ENCODE data around the gene DNMT3L.
"Not testable (repeated sequence)": the region's sequence is repeated elsewhere in the genome, so short reads cannot be mapped to it uniquely, and the experiment has no call there.

DNMT3L gene

DNA sequence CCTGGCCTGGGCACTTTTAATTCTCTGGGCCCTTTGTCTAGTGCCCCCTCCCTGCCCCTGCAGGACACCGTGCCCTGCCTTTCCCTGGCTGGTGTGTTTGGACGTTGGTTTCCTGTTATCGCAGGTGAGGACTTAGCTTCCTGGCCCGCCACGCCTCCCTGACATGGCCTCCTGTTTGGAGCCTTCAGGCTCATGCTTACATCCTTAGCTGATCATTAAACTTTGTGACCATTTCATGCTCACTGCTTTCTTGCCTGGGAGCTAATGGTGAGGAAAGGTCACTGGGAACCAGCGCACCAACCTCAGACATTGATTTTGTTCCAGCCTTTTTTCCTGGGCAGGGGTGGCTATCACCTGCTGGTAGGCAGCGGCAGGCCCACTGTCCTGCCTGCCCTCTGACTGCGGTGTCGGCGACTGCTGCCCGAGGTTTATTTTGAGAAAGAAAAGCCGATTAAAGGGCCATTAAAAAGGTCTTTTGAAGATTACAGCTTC is 41.8 kb upstream of the DNMT3L start:
- no peaks in the 10 kb centered on the region for H3K9me3 ChIP-seq (ENCODE audit: insufficient read depth, low read length)
- H3K9me2 ChIP-seq (replicated peaks; ENCODE audit: insufficient read depth, low read length), result no peaks in the 10 kb centered on the region
- H4K20me1 ChIP-seq (ENCODE audit: low read depth, low read length), result no peaks in the 10 kb centered on the region; the same call in 1 of the 2 replicates
- no peak overlapping the region for H3K4me3 ChIP-seq (ENCODE audit: insufficient read depth, low read length, poor library complexity, severe bottlenecking)
- peak overlapping the region; percentile 22; the same call in 1 of the 2 replicates for H3K27ac ChIP-seq (ENCODE audit: low read depth, low read length)
- no peaks in the 10 kb centered on the region for H3K36me3 ChIP-seq (ENCODE audit: low read length)
- H3K9ac ChIP-seq (ENCODE audit: low read length), result no peak overlapping the region
- no peak for TF ChIP-seq CTCF (IDR thresholded peaks at IDR 0.05; ENCODE audit: insufficient read depth, low read length, poor library complexity, severe bottlenecking)
- no peak for TF ChIP-seq EZH2phosphoT487 (conservative IDR thresholded peaks at IDR 0.05; ENCODE audit: low read length)
- H2AFZ ChIP-seq (ENCODE audit: low read depth, low read length, severe bottlenecking), result no peak overlapping the region
- peaks cover 6% of the 10 kb centered on the region for H3F3A ChIP-seq (ENCODE audit: insufficient read depth)
- H3K4me2 ChIP-seq (ENCODE audit: low read depth, low read length, poor library complexity, severe bottlenecking), result no peak overlapping the region
- peaks cover 27% of the 10 kb centered on the region for H3K79me2 ChIP-seq (ENCODE audit: insufficient read depth, low read length)
- no peaks in the 10 kb centered on the region for H3K27me3 ChIP-seq (ENCODE audit: low read length)

GRCh38 chr21:44302573-44303401 is 41.1 kb upstream of the DNMT3L start:
- not testable (repeated sequence) for H4K20me1 ChIP-seq (ENCODE audit: low read depth, low read length); H3K36me3 ChIP-seq (ENCODE audit: low read length); H3K9me3 ChIP-seq (ENCODE audit: insufficient read depth, low read length); H3K4me3 ChIP-seq (ENCODE audit: insufficient read depth, low read length, poor library complexity, severe bottlenecking); H3K27me3 ChIP-seq (ENCODE audit: low read length); H3F3A ChIP-seq (ENCODE audit: insufficient read depth); H2AFZ ChIP-seq (ENCODE audit: low read depth, low read length, severe bottlenecking); H3K9me2 ChIP-seq (replicated peaks; ENCODE audit: insufficient read depth, low read length)
- Histone ChIP-seq H3K79me2 (ENCODE audit: insufficient read depth, low read length) (peaks cover 27% of the 10 kb centered on the region), H3K27ac (ENCODE audit: low read depth, low read length) (peak overlapping the region; percentile 49), H3K9ac (ENCODE audit: low read length) (peak overlapping the region; percentile 72; the same call in 1 of the 2 replicates), H3K4me2 (ENCODE audit: low read depth, low read length, poor library complexity, severe bottlenecking) (peak overlapping the region; percentile 63)
- peak; percentile 30 for TF ChIP-seq CTCF (IDR thresholded peaks at IDR 0.05; ENCODE audit: insufficient read depth, low read length, poor library complexity, severe bottlenecking)

DNA sequence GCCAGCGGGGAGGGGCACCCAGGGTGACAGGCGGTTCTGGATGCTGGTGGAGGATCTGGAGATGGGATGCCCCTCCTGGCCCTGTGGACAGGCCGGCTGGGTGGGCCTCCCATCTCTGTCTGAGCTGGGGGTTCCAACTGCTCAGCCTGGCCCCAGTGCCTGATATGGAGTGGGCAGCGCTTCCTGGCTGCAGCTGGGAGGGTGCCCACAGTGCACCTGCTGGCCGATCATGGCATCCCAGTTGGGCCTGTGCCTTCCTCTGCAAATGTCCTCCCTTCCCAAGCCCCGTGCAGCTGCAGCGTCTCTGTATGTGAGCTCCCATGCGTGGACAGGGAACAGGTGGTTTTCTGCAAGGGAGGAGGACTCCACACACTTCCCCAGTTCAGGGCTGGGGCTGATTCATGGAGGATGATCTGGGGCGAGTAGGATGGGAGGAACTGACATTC is 40.3 kb upstream of the DNMT3L start:
- no peak overlapping the region for H3K4me3 ChIP-seq (ENCODE audit: insufficient read depth, low read length, poor library complexity, severe bottlenecking)

More for the DNA sequence above, 40.3 kb upstream of the DNMT3L start:
- TF ChIP-seq EZH2phosphoT487 (conservative IDR thresholded peaks at IDR 0.05; ENCODE audit: low read length), result no peak
- TF ChIP-seq CTCF (IDR thresholded peaks at IDR 0.05; ENCODE audit: insufficient read depth, low read length, poor library complexity, severe bottlenecking), result no peak
- H3K36me3 ChIP-seq (ENCODE audit: low read length), result no peaks in the 10 kb centered on the region
- peaks cover 6% of the 10 kb centered on the region for H3F3A ChIP-seq (ENCODE audit: insufficient read depth)
- H4K20me1 ChIP-seq (ENCODE audit: low read depth, low read length), result no peaks in the 10 kb centered on the region; the same call in 1 of the 2 replicates
- H3K27ac ChIP-seq (ENCODE audit: low read depth, low read length), result peak overlapping the region; percentile 49
- peak overlapping the region; percentile 72 for H3K9ac ChIP-seq (ENCODE audit: low read length)
- no peaks in the 10 kb centered on the region for H3K27me3 ChIP-seq (ENCODE audit: low read length)
- H3K4me2 ChIP-seq (ENCODE audit: low read depth, low read length, poor library complexity, severe bottlenecking), result peak overlapping the region; percentile 63
- no peak overlapping the region for H2AFZ ChIP-seq (ENCODE audit: low read depth, low read length, severe bottlenecking)
- H3K9me2 ChIP-seq (replicated peaks; ENCODE audit: insufficient read depth, low read length), result no peaks in the 10 kb centered on the region
- H3K79me2 ChIP-seq (ENCODE audit: insufficient read depth, low read length), result peaks cover 27% of the 10 kb centered on the region
- no peaks in the 10 kb centered on the region for H3K9me3 ChIP-seq (ENCODE audit: insufficient read depth, low read length)

Data from SU-DHL-6 (cell line).